ENCODE results near the gene SLC16A8. TPM values are rescaled to one million over a fixed set of nuclear protein-coding genes. Genes with fewer than 3 reads are reported as not detected.

SLC16A8 gene
- total RNA-seq, 4 donors from 2014 or later: not detected

- Histone ChIP-seq H3K36me3 (no peaks in the 10 kb centered on the region), H3K27ac (peak overlapping the region in 2 of 4 donors; percentile 5 to 75), H3K27me3 (no peaks in the 10 kb centered on the region), H3K9me3 (no peaks in the 10 kb centered on the region), H3K4me3 (no peak overlapping the region), H3K4me1 (peaks cover 13 to 26% (median 20%) of the 10 kb centered on the region in 4 donors)
- peak in 1 of 3 donors; percentile 26 for TF ChIP-seq POLR2AphosphoS5 (IDR thresholded peaks at IDR 0.05)
- no peak for TF ChIP-seq EP300 (IDR thresholded peaks at IDR 0.05; ENCODE audit: low read depth)
- no peak for DNase-seq
- WGBS, 2 donors (ENCODE audit: low coverage in 1 of 2): 81 to 96% methylated on average over 3 to 18 of the region's 19 CpGs
- in situ Hi-C loops (cut with MboI; ENCODE audit: low pct_ligation_motif_present in 1 of 4, low pct_unique_long_range_greater_than_20kb in 1 of 4, low sequenced_read_pairs in 3 of 4): no loop called here
- intact Hi-C loops (cut with DNase I; ENCODE audit: low total_unique reads): no loop called here
These were observed 51.1 kb downstream of the SLC16A8 start for GRCh38 chr22:38032681-38033521.

GRCh38 chr22:38031491-38031890 lies 52.5 kb downstream of the SLC16A8 start:
- H3K27me3 ChIP-seq: no peaks in the 10 kb centered on the region
- no peak overlapping the region for H3K27ac ChIP-seq
- no peaks in the 10 kb centered on the region for H3K36me3 ChIP-seq
- peaks cover 13 to 26% (median 20%) of the 10 kb centered on the region in 4 donors for H3K4me1 ChIP-seq
- intact Hi-C loops (cut with DNase I; ENCODE audit: low total_unique reads): no loop called here
- in situ Hi-C loops (cut with MboI; ENCODE audit: low pct_ligation_motif_present in 1 of 4, low pct_unique_long_range_greater_than_20kb in 1 of 4, low sequenced_read_pairs in 3 of 4): no loop called here
- H3K4me3 ChIP-seq: no peak overlapping the region
- DNase-seq: no peak
- WGBS, 2 donors (ENCODE audit: low coverage in 1 of 2): 60 to 80% methylated on average over 1 to 12 of the region's 12 CpGs
- TF ChIP-seq, protein P1, sequence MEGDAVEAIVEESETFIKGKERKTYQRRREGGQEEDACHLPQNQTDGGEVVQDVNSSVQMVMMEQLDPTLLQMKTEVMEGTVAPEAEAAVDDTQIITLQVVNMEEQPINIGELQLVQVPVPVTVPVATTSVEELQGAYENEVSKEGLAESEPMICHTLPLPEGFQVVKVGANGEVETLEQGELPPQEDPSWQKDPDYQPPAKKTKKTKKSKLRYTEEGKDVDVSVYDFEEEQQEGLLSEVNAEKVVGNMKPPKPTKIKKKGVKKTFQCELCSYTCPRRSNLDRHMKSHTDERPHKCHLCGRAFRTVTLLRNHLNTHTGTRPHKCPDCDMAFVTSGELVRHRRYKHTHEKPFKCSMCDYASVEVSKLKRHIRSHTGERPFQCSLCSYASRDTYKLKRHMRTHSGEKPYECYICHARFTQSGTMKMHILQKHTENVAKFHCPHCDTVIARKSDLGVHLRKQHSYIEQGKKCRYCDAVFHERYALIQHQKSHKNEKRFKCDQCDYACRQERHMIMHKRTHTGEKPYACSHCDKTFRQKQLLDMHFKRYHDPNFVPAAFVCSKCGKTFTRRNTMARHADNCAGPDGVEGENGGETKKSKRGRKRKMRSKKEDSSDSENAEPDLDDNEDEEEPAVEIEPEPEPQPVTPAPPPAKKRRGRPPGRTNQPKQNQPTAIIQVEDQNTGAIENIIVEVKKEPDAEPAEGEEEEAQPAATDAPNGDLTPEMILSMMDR (IDR thresholded peaks at IDR 0.05): no peak
- TF ChIP-seq POLR2AphosphoS5 (IDR thresholded peaks at IDR 0.05): no peak
- no peak for TF ChIP-seq POLR2A (IDR thresholded peaks at IDR 0.05)
- no peak for TF ChIP-seq EP300 (IDR thresholded peaks at IDR 0.05; ENCODE audit: low read depth)
- no peaks in the 10 kb centered on the region for H3K9me3 ChIP-seq

DNA sequence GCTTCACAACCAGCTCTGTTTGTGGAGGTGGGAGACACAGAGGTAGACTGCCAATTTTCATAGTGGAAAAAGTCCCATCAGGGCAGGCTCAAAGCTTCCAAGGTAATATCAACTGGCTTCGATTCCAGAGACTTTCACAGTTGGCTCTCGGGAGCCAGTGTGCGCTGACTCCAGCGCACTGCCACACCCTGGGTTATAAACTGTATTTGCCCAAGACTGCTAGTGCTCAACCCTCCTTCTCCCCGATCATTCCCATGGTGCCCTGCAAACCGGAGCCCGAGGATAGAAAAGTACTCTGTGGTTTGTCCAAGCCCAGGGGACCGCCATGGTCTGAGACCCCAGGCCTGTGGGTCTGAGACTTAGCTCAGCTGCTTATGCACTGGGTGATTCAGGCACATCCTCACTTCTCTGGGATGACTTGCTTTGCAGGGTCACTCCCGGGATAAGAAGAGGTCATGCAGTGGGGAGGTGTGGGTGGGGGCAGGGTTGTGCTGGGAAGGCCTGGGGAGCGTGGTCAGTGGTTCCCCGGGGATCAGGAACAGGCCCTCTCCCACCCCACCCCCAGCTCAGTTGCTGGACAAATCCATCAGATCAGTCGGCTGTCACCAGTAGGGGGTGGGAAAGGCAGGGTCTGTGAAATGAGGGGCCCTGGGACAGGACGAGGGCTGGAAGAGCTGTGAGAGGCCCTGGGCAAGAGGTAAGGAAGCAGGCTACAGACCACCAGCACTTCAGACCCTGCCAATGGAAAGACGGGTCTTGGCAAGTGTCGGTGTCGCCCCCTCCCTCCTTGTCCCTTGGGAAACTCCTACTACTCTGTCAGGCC lies 53.5 kb downstream of the SLC16A8 start:
- Histone ChIP-seq H3K27ac (peak overlapping the region; percentile 4 to 51 (median 49)), H3K4me1 (peaks cover 13 to 26% (median 20%) of the 10 kb centered on the region in 4 donors), H3K9me3 (no peaks in the 10 kb centered on the region), H3K27me3 (no peaks in the 10 kb centered on the region), H3K36me3 (no peaks in the 10 kb centered on the region), H3K4me3 (no peak overlapping the region)
- WGBS, 2 donors (ENCODE audit: low coverage in 1 of 2): 15 to 57% methylated on average over 4 to 16 of the region's 16 CpGs
- peak; percentile 51 for DNase-seq
- TF ChIP-seq, protein P1 (IDR thresholded peaks at IDR 0.05): no peak
- TF ChIP-seq EP300 (IDR thresholded peaks at IDR 0.05; ENCODE audit: low read depth): no peak
- TF ChIP-seq POLR2AphosphoS5 (IDR thresholded peaks at IDR 0.05): no peak
- intact Hi-C loops (cut with DNase I; ENCODE audit: low total_unique reads) (no loop called here), in situ Hi-C loops (cut with MboI; ENCODE audit: low pct_ligation_motif_present in 1 of 4, low pct_unique_long_range_greater_than_20kb in 1 of 4, low sequenced_read_pairs in 3 of 4) (no loop called here)

GRCh38 chr22:38029901-38030300 lies 54.1 kb downstream of the SLC16A8 start:
- TF ChIP-seq EP300 (IDR thresholded peaks at IDR 0.05; ENCODE audit: low read depth): no peak
- intact Hi-C loops (cut with DNase I; ENCODE audit: low total_unique reads): no loop called here
- peak overlapping the region; percentile 4 to 51 (median 49) for H3K27ac ChIP-seq
- no peaks in the 10 kb centered on the region for H3K27me3 ChIP-seq
- no peaks in the 10 kb centered on the region for H3K9me3 ChIP-seq
- 77% methylated on average over 5 of the region's 5 CpGs; no CpG with 5 or more reads in 1 of the 2 donors for WGBS, 2 donors (ENCODE audit: low coverage in 1 of 2)
- DNase-seq: no peak
- no peak overlapping the region for H3K4me3 ChIP-seq
- no peaks in the 10 kb centered on the region for H3K36me3 ChIP-seq
- peaks cover 12 to 25% (median 19%) of the 10 kb centered on the region in 4 donors for H3K4me1 ChIP-seq
- in situ Hi-C loops (cut with MboI; ENCODE audit: low pct_ligation_motif_present in 1 of 4, low pct_unique_long_range_greater_than_20kb in 1 of 4, low sequenced_read_pairs in 3 of 4): no loop called here

DNA sequence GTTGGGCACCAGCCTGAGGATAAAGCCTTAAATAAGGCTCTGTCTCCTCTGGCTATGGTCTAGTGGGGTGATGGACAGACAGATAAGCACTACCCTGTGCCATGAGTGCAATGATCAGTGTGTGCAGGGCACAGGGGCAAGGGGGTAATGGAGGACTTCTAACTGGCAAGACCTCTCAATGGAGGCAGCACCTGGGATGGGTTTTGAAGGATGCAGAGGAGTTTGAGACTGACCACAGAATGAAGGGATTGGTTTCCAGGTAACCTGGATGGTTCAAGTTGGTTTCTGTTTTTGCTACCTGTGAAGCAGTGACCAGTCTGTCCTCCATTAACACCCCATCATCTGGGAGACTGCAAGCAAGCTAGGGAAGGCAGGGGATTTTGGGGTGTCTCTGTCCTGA lies 54.6 kb downstream of the SLC16A8 start:
- Histone ChIP-seq H3K27ac (no peak overlapping the region), H3K4me1 (peaks cover 7 to 20% (median 16%) of the 10 kb centered on the region in 4 donors), H3K4me3 (no peak overlapping the region), H3K9me3 (no peaks in the 10 kb centered on the region), H3K27me3 (no peaks in the 10 kb centered on the region), H3K36me3 (no peaks in the 10 kb centered on the region)
- TF ChIP-seq, protein P1 (IDR thresholded peaks at IDR 0.05): no peak
- TF ChIP-seq POLR2A (IDR thresholded peaks at IDR 0.05): no peak
- TF ChIP-seq POLR2AphosphoS5 (IDR thresholded peaks at IDR 0.05): no peak
- TF ChIP-seq EP300 (IDR thresholded peaks at IDR 0.05; ENCODE audit: low read depth): no peak
- in situ Hi-C loops (cut with MboI; ENCODE audit: low pct_ligation_motif_present in 1 of 4, low pct_unique_long_range_greater_than_20kb in 1 of 4, low sequenced_read_pairs in 3 of 4): no loop called here
- no peak for DNase-seq
- intact Hi-C loops (cut with DNase I; ENCODE audit: low total_unique reads): no loop called here
